Adrenal gland (tissue), 12 donors: ENCODE results near the gene NF1. TPM values are rescaled to one million over a fixed set of nuclear protein-coding genes. Genes with fewer than 3 reads are reported as not detected.

ENCODE experiments used
- DNase-seq, 7 donors: peaks; one replicate each; pipeline ENCODE4 v3.0.0-alpha.2; 2019 to 2020
- H3K27ac ChIP-seq, 5 donors: fragments of 200-600 bp; sonication (generic) in 4 of 5; 1 replicate in 3 of 5; 2 replicates in 2 of 5; pipeline versions ENCODE4 v1.5.1 to v1.8.0; 2016 to 2020; ENCODE audit warnings: mild to moderate bottlenecking in 1 of 5
- H3K27me3 ChIP-seq: fragments of 200-600 bp; 2 replicates; pipeline ENCODE4 v1.8.0; 2021
- H3K36me3 ChIP-seq, 2 donors: fragments of 200-600 bp; replicated peaks in 1 of 2; 1 replicate in 1 of 2; 2 replicates in 1 of 2; pipeline versions ENCODE4 v1.5.1 to v1.8.0; 2018 to 2022
- H3K4me1 ChIP-seq, 2 donors: fragments of 200-600 bp; replicated peaks in 1 of 2; 1 replicate in 1 of 2; 2 replicates in 1 of 2; pipeline versions ENCODE4 v1.5.1 to v1.8.0; 2018 to 2021
- H3K4me3 ChIP-seq, 4 donors: fragments of 200-600 bp; sonication (generic) in 3 of 4; one replicate each; pipeline ENCODE4 v1.5.1; 2016 to 2018
- H3K9me3 ChIP-seq, 3 donors: fragments of 200-600 bp; sonication (generic) in 1 of 3; replicated peaks in 1 of 3; 1 replicate in 2 of 3; 2 replicates in 1 of 3; pipeline versions ENCODE4 v1.5.1 to v1.8.0; 2016 to 2021
- POLR2A ChIP-seq, 2 donors: fragments of 450-650 bp; IDR thresholded peaks; one replicate each; pipeline ENCODE4 v1.6.1; 2017; ENCODE audit warnings: antibody characterized with exemption in 2 of 2, mild to moderate bottlenecking in 2 of 2, moderate library complexity in 1 of 2
- WGBS, 4 donors: extraction: QIAGEN DNeasy Blood & Tissue Kit in 2 of 4; methylation state at CpG; one replicate each; pipeline versions ENCODE4 v1.1.5 to v1.1.7; 2013 to 2017; 5-methylcytosine and 5-hydroxymethylcytosine counted together
- intact Hi-C, 2 donors: fragments of 100-400 bp; cut with DNase I; formaldehyde crosslinking; loops; one replicate each; pipeline versions ENCODE4 v1.14.1 to v1.15.0; 2022 to 2023
- polyA plus RNA-seq, 3 donors: library from polyadenylated mRNA; stranded (reverse); fragments of 200-250 nt in 2 of 3; fragments of 350-450 nt in 1 of 3; fragmentation: Illumina TruSeq in 1 of 3; extraction: RNeasy Lipid Tissue Mini Kit (QIAGEN cat#74804) in 1 of 3; gene quantifications; one replicate each; pipeline ENCODE4 v1.2.3, GENCODE V29; 2013 to 2014
- total RNA-seq, 9 donors: library from RNA; depleted of rRNA in 4 of 9; stranded (reverse); fragments of >200 nt in 4 of 9; fragments of 120-200 nt in 1 of 9; fragmentation: NEBNext Ultra II Directional in 1 of 9; extraction: Animal tissue kit (Norgen Biotek cat#: 25700) in 1 of 9; gene quantifications; one replicate each; pipeline versions ENCODE4 v1.1.0 to v1.2.4, GENCODE V29; 2013 to 2023
- TF ChIP-seq, protein P1 (sequence below), 6 experiments: fragments of 450-650 bp in 4 of 6; fragments of 200-600 bp in 2 of 6; sonication (generic) in 1 of 6; IDR thresholded peaks; 1 replicate in 5 of 6; 2 replicates in 1 of 6; pipeline versions ENCODE4 v1.5.1 to v1.8.0; 2016 to 2021; ENCODE audit warnings: antibody characterized with exemption in 6 of 6, mild to moderate bottlenecking in 2 of 6, moderate library complexity in 1 of 6
- donor health status: healthy with polysubstance abuse.
- donor health status: Bipolar disorder and iron deficiency.
- donor health status: DM: yes; HTN: yes; CAD: no.
- donor health status: DM: no; HTN: no; CAD: no.
- donor health status: DM: no; HTN: no; CAD: no.
- donor health status: DM: yes; HTN: yes; CAD: no.

NF1 gene
- total and polyA plus RNA-seq, 12 donors, result 8.8 to 91.3 (median 53.5) TPM

DNA sequence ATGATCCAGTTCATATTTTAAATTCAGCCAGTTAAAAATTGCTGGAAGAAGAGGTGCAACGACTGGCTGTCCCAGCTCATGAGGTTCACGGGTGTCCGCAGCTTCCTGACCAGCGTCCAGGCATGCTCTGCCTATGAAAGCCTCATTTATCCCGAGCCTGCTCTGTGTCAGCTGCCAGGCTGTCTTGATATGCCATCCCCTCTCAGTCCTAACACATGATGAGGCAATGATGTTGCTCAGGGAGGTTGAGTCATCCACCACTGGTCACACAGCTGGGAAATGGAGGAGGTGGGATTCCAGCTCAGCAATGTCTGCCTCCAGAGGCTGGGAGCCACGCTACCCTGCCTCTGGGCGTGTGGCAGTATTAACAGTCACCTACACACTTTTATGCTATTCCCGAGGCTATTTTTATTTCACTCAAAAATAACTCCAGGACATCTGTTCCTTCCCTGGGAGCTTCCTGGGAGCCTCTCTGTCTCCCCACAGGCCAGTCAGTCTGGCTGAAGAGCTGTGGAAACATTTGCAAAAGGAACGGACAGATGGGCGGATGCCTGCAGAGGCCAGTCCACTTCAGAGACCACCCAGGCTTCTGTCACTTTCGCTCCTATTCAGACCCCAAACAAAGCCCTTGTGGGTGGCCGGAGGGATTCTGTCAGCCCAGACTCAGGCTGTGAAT lies 319.2 kb downstream of the NF1 start:
- Histone ChIP-seq H3K36me3 (no peaks in the 10 kb centered on the region), H3K27ac (no peak overlapping the region), H3K4me3 (no peak overlapping the region), H3K27me3 (peaks cover 5% of the 10 kb centered on the region), H3K4me1 (no peaks in the 10 kb centered on the region), H3K9me3 (no peaks in the 10 kb centered on the region)
- intact Hi-C loops, result no loop called here
- TF ChIP-seq, protein P1, sequence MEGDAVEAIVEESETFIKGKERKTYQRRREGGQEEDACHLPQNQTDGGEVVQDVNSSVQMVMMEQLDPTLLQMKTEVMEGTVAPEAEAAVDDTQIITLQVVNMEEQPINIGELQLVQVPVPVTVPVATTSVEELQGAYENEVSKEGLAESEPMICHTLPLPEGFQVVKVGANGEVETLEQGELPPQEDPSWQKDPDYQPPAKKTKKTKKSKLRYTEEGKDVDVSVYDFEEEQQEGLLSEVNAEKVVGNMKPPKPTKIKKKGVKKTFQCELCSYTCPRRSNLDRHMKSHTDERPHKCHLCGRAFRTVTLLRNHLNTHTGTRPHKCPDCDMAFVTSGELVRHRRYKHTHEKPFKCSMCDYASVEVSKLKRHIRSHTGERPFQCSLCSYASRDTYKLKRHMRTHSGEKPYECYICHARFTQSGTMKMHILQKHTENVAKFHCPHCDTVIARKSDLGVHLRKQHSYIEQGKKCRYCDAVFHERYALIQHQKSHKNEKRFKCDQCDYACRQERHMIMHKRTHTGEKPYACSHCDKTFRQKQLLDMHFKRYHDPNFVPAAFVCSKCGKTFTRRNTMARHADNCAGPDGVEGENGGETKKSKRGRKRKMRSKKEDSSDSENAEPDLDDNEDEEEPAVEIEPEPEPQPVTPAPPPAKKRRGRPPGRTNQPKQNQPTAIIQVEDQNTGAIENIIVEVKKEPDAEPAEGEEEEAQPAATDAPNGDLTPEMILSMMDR (IDR thresholded peaks at IDR 0.05), result no peak
- no peak for TF ChIP-seq POLR2A (IDR thresholded peaks at IDR 0.05)
- 62 to 68% (median 67%) methylated on average over 12 of the region's 12 CpGs for WGBS, 4 donors
- DNase-seq, result peak in 1 of 7 donors; percentile 62

DNA sequence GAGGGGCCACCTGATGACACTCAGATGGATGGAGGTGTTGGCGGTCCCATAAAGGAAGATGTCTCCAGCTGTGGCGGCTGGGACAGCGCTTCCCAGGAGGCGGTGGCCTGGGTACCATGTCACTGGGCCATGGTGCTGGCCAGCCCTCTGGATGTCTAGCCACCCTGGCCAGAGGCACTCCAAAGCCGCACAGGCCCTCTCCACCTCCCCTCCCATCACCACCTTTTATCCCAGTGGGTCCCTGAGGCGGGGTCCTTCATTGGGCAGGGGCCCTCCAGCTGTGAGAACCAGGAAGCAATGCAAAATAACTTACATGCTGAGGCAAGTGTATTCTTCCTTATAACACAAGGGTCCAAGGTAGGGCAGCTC lies 319.8 kb downstream of the NF1 start:
- intact Hi-C loops, result no loop called here
- 90 to 100% (median 91%) methylated on average over 1 to 6 of the region's 6 CpGs; no CpG with 5 or more reads in 1 of the 4 donors for WGBS, 4 donors
- no peaks in the 10 kb centered on the region for H3K4me1 ChIP-seq
- H3K27ac ChIP-seq, result no peak overlapping the region
- no peak overlapping the region for H3K4me3 ChIP-seq
- TF ChIP-seq, protein P1 (IDR thresholded peaks at IDR 0.05), result no peak
- no peak for TF ChIP-seq POLR2A (IDR thresholded peaks at IDR 0.05)
- peaks cover 5% of the 10 kb centered on the region for H3K27me3 ChIP-seq
- H3K9me3 ChIP-seq, result no peaks in the 10 kb centered on the region
- H3K36me3 ChIP-seq, result no peaks in the 10 kb centered on the region
- no peak for DNase-seq

DNA sequence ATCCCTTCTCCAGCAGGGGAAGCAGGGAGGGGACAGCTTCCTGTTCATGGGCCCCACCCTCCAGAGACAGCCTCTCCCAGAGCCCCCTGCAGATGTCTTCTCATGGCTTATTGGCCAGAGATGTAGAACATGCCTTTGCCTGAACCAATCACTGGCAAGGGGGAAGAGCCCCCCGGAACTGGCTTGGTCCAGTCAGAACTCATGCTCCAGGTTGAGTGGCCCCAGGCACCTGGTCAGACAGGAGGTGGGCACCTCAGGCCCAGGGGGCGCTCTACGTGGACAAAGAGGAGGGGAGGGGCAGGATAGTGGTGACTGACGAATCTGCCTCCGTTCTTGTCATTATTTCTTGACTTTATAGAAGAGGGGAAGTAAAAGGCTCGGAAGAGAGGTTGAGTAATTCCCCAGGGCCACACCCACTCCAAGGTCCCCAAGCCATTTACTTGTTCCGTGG lies 320.3 kb downstream of the NF1 start:
- intact Hi-C loops, result no loop called here
- no peaks in the 10 kb centered on the region for H3K9me3 ChIP-seq
- no peak overlapping the region for H3K4me3 ChIP-seq
- WGBS, 4 donors, result 57 to 67% (median 64%) methylated on average over 7 of the region's 7 CpGs
- H3K4me1 ChIP-seq, result no peaks in the 10 kb centered on the region
- H3K27me3 ChIP-seq, result peaks cover 5% of the 10 kb centered on the region
- DNase-seq, result no peak
- no peak overlapping the region for H3K27ac ChIP-seq
- H3K36me3 ChIP-seq, result no peaks in the 10 kb centered on the region
- TF ChIP-seq POLR2A (IDR thresholded peaks at IDR 0.05), result no peak
- TF ChIP-seq, protein P1 (IDR thresholded peaks at IDR 0.05), result no peak

DNA sequence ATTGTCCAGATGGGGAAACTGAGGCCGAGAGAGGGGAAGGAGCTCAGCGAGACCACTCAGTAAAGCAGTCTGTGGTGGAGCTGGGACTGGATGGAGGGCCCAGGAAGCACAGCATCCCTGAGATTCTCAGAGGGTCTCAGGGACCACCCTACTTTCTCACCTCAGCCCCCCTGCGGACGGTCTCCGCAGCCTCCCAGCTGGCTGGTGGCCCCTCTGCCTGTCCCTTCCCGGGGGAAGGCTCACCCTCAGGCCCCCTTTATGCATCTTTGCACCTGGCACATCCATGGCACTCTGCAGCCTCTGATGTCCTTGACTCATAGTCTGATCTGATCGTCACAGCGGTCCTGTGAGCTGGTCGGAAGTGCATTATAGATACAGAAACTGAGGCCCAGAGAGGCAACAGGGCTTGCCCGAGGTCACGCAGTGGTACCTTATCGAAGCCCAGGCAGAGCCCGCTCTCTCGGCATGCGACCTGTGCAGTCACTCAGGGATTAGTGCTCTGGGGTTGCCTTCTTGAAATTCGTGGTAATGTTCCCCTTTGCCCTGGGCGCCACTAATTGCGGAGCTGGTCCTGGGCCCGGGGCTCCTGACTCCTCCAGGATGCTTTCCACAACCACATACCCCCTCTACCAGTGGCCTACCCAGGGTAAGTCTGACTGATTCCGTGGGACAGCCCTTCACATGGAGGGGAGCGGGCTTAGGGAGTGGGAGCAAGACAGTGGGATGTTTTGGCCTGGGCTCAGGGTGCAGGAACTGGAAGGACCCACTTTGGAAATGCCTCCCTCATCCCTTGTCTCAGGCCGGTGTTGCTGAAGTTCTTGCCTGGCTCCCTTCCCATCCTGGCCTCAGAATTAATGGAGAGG lies 321.1 kb downstream of the NF1 start:
- no peak for DNase-seq
- intact Hi-C loops, result no loop called here
- WGBS, 4 donors, result 82 to 92% (median 87%) methylated on average over 12 to 22 of the region's 22 CpGs

More for the DNA sequence above, 321.1 kb downstream of the NF1 start:
- Histone ChIP-seq H3K4me3 (no peak overlapping the region), H3K9me3 (no peaks in the 10 kb centered on the region), H3K4me1 (no peaks in the 10 kb centered on the region), H3K27ac (no peak overlapping the region), H3K36me3 (no peaks in the 10 kb centered on the region), H3K27me3 (peaks cover 5% of the 10 kb centered on the region)
- TF ChIP-seq POLR2A (IDR thresholded peaks at IDR 0.05), result no peak
- TF ChIP-seq, protein P1 (IDR thresholded peaks at IDR 0.05), result no peak
